SIG-M5 (cell line): ENCODE measurements around the gene ZFP90.

Experiments
- DNase-seq: peaks from one replicate; lab custom pipeline; 2025; lab: John Stamatoyannopoulos, UW

Gene ZFP90

DNA sequence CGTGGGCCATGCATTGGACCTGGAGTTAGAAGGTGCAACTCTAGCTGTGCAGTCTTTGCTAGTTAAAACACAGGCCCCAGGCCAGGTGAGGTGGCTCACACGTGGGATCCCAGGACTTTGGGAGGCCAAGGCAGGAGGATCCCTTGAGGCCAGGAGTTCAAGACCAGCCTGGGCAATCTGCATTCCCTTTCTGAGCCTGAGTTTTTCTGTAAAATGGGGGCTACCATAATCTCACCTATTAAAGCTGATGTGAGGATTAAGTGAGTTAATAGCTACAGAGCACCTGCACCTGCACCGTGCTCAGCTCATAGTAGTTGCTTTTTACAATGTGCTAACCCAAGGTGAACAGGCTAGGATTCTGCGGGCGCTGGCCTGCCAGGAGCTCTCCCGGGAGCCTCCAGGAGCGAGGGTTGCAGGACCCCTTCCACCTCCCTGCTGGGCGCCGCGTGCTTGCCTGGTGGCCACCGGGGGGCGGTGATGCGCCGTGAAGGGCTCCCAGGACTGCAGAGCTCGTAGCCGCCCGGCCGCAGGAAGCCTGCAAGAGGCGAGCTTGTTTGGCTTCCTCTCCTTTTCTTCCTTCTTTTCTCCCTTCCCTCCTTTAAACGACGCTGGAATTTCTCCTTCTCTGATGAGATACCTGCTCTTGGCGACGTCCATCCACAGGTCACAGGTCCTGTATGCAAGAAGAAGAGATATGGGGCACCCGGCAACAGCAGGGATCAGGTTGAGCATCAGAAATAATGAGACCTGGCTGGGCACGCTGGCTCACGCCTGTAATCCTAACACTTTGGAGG, 51.3 kb downstream of the ZFP90 start:
- no peak for DNase-seq

- DNase-seq = no peak
These were observed 53.6 kb downstream of the ZFP90 start for GRCh38 chr16:68592466-68593337.

GRCh38 chr16:68596266-68596665, 57.2 kb downstream of the ZFP90 start:
- DNase-seq = no peak

DNA sequence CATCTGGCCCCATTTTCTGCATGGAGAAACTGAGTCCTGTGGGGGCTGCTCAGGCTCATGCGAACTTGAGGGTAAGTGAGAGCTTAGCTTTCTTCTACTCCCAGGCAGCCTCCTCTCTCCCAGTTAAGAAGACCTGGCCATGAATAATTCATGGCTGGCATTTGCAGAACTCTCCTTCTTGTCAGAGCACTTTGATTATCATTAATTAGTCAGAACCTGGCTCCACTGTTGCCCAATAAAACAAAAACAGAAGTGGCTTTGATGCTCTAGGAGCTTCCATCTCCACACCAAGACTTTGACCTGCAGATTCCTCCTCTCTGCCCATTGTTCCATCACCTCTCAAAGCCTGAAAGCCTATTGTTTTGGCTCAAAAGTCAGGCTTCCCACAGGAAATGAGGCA, 60.5 kb downstream of the ZFP90 start:
- DNase-seq = no peak

GRCh38 chr16:68605746-68606145, 66.7 kb downstream of the ZFP90 start:
- no peak for DNase-seq

DNA sequence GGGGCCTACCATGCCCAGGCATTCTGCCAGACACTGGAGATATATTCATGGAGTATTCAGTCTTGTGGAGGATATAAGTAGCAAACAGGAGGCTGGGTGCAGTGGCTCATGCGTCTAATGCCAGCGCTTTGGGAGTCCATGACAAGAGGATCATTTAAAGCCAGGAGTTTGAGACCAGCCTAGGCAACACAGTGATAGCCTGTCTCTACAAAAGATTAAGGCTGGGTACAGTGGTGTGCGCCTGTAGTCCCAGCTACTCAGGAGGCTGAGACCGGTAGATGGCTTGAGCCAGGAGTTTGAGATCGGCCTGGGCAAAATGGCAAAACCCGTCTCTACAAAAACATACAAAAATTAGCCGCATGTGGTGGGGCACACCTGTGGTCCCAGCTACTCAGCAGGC, 68.4 kb downstream of the ZFP90 start:
- DNase-seq = no peak

DNA sequence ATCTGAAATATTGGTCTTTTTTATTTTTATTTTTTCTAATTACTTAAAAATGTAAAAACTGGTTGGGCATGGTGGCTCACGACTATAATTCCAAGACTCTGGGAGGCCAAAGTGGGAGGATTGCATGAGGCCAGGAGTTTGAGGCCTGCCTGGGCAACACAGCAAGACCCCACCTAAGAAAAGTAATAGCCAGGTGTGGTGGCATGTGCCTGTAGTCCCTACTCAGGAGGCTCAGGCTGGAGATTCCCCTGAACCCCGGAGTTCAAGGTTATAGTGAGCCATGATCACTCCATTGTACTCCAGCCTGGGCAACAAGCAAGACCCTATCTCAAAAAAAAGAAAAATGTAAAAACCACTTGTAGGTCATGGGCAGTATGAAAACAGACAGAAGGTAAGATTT, 69.2 kb downstream of the ZFP90 start:
- DNase-seq = no peak

- DNase-seq = no peak
These were observed 73.9 kb downstream of the ZFP90 start for GRCh38 chr16:68612996-68613395.

- no peak for DNase-seq
These were observed 78.6 kb downstream of the ZFP90 start for GRCh38 chr16:68617734-68618133.
